ENCODE results near the gene ABCA1.

- TF ChIP-seq CTCF (IDR thresholded peaks at IDR 0.05 in 4 of 5, conservative IDR thresholded peaks at IDR 0.05 in 1 of 5) (no peak), POLR2A (IDR thresholded peaks at IDR 0.05) (no peak)
Observed at GRCh38 chr9:104784098-104784497, 143.9 kb downstream of the ABCA1 start.
